Right cardiac atrium (tissue), 5 donors: ENCODE results near the gene TMEM201. TPM values are rescaled to one million over a fixed set of nuclear protein-coding genes. Genes with fewer than 3 reads are reported as not detected.
"Not testable (repeated sequence)": the region's sequence is repeated elsewhere in the genome, so short reads cannot be mapped to it uniquely, and the experiment has no call there.

ENCODE experiments used
- ATAC-seq, 2 donors: fragments of 200-7000 bp; cut with Tn5 transposase; one replicate each; pipeline versions ENCODE4 v1.8.0 to v1.9.1; 2020; ENCODE audit warnings: moderate library complexity in 2 of 2, mild to moderate bottlenecking in 1 of 2
- DNase-seq, 3 donors: peaks; one replicate each; pipeline ENCODE4 v3.0.0-alpha.2; 2020
- H3K27ac ChIP-seq: one replicate; pipeline ENCODE4 v1.5.1; 2013; ENCODE audit warnings: mild to moderate bottlenecking, low read length, control low read depth, moderate library complexity
- H3K27me3 ChIP-seq: one replicate; pipeline ENCODE4 v1.6.1; 2013; ENCODE audit not compliant: control insufficient read depth, insufficient read depth
- H3K4me1 ChIP-seq: one replicate; pipeline ENCODE4 v1.6.1; 2013; ENCODE audit warnings: low read length; ENCODE audit not compliant: control insufficient read depth, insufficient read depth
- H3K4me3 ChIP-seq: one replicate; pipeline ENCODE4 v1.5.1; 2013; ENCODE audit warnings: low read length, control low read depth
- H3K9me3 ChIP-seq: one replicate; pipeline ENCODE4 v1.6.1; 2013; ENCODE audit warnings: low read length; ENCODE audit not compliant: control insufficient read depth
- WGBS: extraction: QIAGEN DNeasy Blood & Tissue Kit; methylation state at CpG from one replicate; pipeline ENCODE4 v1.1.7; 2013; 5-methylcytosine and 5-hydroxymethylcytosine counted together
- intact Hi-C, 4 donors: fragments of 100-400 bp; cut with DNase I; formaldehyde crosslinking; loops; one replicate each; pipeline versions ENCODE4 v1.11.0 to v1.14.0; 2022 to 2023
- polyA plus RNA-seq: library from polyadenylated mRNA; stranded (reverse); fragments of 200-250 nt; gene quantifications from one replicate; pipeline ENCODE4 v1.2.3, GENCODE V29; 2013
- total RNA-seq, 4 donors: library from RNA; stranded (reverse); fragmentation: NEBNext Ultra II Directional; extraction: Animal tissue kit (Norgen Biotek cat#: 25700); gene quantifications; one replicate each; pipeline ENCODE4 v1.2.1, GENCODE V29; 2021
- donor health status: healthy with polysubstance abuse.
- donor health status: DM: no; HTN: yes; CAD: no.
- donor health status: DM: no; HTN: no; CAD: no.
- donor health status: DM: no; HTN: yes; CAD: no; lungs with severe emphysema.
- donor health status: DM: yes; HTN: yes; CAD: no.

Gene TMEM201
- total and polyA plus RNA-seq, 5 donors: 14.5 to 23.3 (median 21.0) TPM

DNA sequence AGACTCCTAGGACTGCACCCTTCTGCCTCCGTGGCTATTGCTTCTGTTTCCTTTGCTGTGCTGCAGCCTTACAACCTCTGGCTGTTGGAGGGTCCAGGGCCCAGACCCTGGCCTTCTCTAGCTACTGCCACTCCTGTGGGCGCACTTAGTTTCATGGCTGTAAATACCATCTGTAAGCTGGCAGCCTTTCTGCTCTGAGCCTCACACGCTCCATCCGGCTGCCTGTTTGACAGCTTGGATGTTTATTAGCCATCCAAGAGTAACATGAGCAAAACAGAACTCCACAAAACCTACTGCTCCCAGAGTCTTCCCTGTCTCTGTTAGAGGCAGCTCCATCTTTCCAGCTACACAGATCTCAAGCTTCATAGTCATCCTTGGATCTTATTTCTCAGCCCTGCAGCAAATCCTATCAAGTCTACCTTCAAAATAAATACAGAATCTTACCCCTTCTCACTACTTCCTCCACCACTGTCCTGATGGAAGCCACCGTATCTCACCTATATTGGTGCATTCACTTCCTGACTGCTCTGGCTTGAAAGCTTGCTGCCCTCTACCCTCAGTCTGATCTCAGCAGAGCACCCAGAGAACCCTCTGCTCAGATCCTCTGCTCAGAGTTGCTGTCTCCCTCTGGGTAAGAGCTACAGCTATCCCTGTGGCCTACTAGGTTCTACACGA lies 30.3 kb upstream of the TMEM201 start:
- Histone ChIP-seq H3K27me3 (no peaks in the 10 kb centered on the region), H3K4me3 (no peak overlapping the region), H3K9me3 (no peaks in the 10 kb centered on the region), H3K27ac (peak overlapping the region; percentile 57), H3K4me1 (peaks cover 1% of the 10 kb centered on the region)
- intact Hi-C loops: no loop called here
- DNase-seq (no peak), ATAC-seq (no peak)
- WGBS: 63% methylated on average over 6 of the region's 6 CpGs

DNA sequence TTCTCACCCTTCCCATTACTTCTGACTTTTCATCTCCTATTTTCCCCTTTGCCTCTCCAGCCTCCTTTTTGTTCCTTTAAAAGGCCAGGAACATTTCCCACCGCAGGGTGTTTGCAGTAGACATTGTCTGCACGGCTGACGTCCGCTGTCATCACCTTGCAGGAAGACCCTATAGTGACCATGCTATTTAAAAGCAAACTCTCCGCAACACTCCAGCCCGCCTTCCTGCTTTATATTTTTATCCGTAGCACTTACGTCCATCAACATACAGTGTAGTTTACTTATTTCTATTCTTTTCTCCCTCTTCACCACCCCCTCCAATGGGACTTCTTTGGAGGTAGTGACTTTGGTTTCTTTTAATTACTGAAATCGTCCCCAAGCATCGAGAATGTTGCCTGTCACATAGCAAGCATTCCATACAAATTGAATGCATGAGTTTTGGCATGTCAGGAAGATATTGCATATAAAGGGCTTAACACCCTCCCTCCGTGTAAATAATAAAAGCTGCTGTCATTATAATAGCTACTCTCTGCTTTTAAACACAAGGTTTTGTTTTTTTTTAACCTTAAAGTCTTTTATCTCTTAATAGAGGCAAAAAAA lies 29.7 kb upstream of the TMEM201 start:
- WGBS: 54% methylated on average over 11 of the region's 11 CpGs
- H3K4me3 ChIP-seq: no peak overlapping the region
- H3K27ac ChIP-seq: peak overlapping the region; percentile 57
- H3K27me3 ChIP-seq: no peaks in the 10 kb centered on the region
- ATAC-seq: no peak
- peaks cover 1% of the 10 kb centered on the region for H3K4me1 ChIP-seq
- DNase-seq: no peak
- intact Hi-C loops: no loop called here
- H3K9me3 ChIP-seq: no peaks in the 10 kb centered on the region

DNA sequence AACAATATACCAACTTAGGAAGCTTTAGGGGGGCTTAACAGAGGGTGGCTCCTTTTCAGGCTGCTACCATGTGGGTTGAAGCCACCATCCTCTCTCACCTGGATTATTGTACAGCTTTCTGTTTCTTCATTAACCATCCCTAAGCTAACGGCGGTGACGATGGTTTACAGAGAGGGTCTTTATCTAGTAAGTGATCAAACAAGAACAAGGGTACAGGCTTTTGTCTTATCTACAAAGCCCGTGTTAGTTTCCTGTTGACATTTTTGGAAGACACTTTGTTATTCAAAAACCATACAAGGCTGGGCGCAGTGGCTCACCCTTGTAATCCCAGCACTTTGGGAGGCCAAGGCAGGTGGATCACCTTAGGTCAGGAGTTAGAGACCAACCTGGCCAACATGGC lies 29.0 kb upstream of the TMEM201 start:
- Histone ChIP-seq H3K4me3 (no peak overlapping the region), H3K4me1 (peaks cover 1% of the 10 kb centered on the region), H3K27ac (no peak overlapping the region), H3K9me3 (no peaks in the 10 kb centered on the region), H3K27me3 (no peaks in the 10 kb centered on the region)
- intact Hi-C loops: no loop called here
- WGBS: 60% methylated on average over 5 of the region's 5 CpGs
- DNase-seq (no peak), ATAC-seq (no peak)

DNA sequence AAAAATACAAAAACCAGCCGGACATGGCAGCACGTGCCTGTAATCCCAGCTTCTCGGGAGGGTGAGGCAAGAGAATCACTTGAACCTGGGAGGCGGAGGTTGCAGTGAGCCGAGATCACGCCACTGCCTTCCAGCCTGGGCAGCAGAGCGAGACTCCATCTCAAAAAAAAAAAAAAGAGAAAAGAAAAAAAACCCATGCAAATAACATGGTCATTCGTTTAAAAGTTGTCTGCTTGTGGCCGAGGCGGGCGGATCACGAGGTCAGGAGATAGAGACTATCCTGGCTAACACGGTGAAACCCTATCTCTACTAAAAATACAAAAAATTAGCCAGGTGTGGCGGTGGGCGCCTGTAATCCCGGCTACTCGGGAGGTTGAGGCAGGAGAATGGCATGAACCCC lies 28.6 kb upstream of the TMEM201 start:
- DNase-seq, H3K27me3 ChIP-seq, H3K4me3 ChIP-seq, H3K27ac ChIP-seq, ATAC-seq, intact Hi-C loops, H3K4me1 ChIP-seq, H3K9me3 ChIP-seq: not testable (repeated sequence)
- WGBS: 89% methylated on average over 17 of the region's 17 CpGs

DNA sequence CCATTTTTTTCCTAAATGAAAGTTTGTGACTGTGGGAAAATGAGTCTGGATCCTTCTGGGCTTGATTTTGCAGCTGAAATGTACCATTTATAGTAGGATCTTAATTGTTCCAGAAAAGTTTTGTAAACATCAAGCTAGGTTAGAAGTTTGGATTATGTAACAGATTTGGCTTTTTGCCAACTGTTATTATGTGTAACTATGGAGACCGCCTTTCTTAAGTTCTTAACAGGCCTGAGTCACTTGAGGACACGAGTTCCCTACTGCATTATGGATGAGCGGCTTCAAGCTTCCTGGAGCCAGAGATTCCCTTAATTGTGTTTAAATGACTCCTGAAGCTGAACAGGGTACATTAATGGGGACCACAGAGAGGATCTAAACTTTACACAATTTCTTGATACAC lies 27.3 kb upstream of the TMEM201 start:
- no peaks in the 10 kb centered on the region for H3K9me3 ChIP-seq
- no peak for DNase-seq
- ATAC-seq: peak; percentile 86 to 87
- no peak overlapping the region for H3K4me3 ChIP-seq
- no peak overlapping the region for H3K27ac ChIP-seq
- WGBS: 14% methylated on average over 3 of the region's 3 CpGs
- peaks cover 1% of the 10 kb centered on the region for H3K4me1 ChIP-seq
- intact Hi-C loops: no loop called here
- no peaks in the 10 kb centered on the region for H3K27me3 ChIP-seq

DNA sequence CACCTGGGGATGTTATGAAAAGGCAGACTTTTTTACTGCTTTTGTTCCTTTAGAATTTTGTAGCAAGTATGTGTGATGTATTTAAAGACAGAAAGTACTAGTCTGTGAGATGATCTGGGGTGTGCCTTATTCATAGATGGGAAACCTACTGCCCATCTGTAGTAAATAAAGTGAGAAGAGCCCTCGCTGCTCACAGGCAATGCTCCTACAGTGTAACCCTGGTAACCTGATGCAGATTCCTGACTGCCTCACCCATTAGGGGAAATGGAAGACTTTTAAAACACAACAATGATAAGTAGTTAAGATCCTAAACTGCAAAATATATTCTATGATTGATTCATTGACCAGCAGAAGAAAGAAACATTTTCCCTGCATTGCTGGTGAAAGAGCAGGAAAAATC lies 19.4 kb upstream of the TMEM201 start:
- Histone ChIP-seq H3K4me1 (no peaks in the 10 kb centered on the region), H3K4me3 (no peak overlapping the region), H3K27me3 (no peaks in the 10 kb centered on the region), H3K27ac (no peak overlapping the region), H3K9me3 (no peaks in the 10 kb centered on the region)
- no peak for DNase-seq
- WGBS: 87% methylated on average over 1 of the region's 1 CpG
- ATAC-seq: no peak
- intact Hi-C loops: no loop called here

DNA sequence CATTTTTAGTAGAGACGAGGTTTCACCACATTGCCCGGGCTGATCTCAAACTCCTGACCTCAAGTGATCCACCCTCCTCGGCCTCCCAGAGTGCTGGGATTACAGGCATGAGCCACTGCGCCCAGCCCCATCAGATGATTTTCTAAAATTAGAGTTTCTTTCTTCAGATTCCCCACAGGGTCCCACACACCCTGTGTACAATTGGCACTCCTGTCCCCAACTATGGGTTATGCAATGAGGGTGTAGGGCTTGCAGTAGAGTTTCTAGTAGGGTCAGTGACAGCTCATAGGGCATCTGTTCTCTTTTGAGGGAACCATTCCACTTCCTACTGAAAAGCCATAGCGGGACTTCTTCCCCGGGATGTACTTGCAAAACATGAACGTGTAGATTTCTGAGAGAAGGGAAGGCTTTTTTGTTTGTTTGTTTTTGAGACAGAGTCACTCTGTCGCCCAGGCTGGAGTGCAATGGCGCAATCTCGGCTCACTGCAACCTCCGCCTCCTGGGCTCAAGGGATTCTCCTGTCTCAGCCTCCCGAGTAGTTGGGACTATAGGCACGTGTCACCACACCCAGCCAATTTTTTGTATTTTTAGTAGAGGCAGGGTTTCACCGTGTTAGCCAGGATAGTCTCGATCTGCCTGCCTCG lies 17.7 kb upstream of the TMEM201 start:
- not testable (repeated sequence) for ATAC-seq, H3K4me1 ChIP-seq, DNase-seq, H3K4me3 ChIP-seq, H3K27ac ChIP-seq, H3K9me3 ChIP-seq, H3K27me3 ChIP-seq
- WGBS: 80% methylated on average over 16 of the region's 16 CpGs
- intact Hi-C loops: loop anchor here in 1 of 4 donors (5.0 kb wide), 1 partner anchor 74 kb away; no protein-coding TSS in a partner anchor

DNA sequence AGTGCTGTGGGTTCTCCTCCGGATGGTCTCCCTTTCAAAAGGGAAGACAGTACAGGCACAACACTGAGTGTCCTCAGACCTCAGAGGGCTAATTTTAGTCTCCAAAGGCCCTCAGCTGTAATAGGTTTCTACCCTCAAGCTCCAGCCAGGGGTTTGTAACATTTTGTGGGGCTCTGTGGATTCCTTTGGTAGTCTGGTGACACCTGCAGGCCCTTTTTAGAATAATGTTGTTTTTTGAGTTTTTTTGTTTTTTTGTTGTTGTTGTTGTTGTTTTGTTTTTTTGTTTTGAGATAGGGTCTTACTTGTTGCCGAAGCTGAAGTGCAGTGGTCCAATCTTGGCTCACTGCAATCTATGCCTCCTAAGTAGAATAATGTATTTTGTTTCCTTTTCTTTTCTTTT lies 15.0 kb upstream of the TMEM201 start:
- H3K27ac ChIP-seq: no peak overlapping the region
- no peaks in the 10 kb centered on the region for H3K4me1 ChIP-seq
- no peaks in the 10 kb centered on the region for H3K9me3 ChIP-seq
- peak; percentile 30 to 49 for ATAC-seq
- intact Hi-C loops: loop anchor here in 3 of 4 donors (2.0 to 5.0 kb wide), 2 partner anchors 76 to 79 kb away; no protein-coding TSS in a partner anchor
- DNase-seq: no peak
- H3K4me3 ChIP-seq: no peak overlapping the region
- H3K27me3 ChIP-seq: no peaks in the 10 kb centered on the region
- 61% methylated on average over 2 of the region's 2 CpGs for WGBS

DNA sequence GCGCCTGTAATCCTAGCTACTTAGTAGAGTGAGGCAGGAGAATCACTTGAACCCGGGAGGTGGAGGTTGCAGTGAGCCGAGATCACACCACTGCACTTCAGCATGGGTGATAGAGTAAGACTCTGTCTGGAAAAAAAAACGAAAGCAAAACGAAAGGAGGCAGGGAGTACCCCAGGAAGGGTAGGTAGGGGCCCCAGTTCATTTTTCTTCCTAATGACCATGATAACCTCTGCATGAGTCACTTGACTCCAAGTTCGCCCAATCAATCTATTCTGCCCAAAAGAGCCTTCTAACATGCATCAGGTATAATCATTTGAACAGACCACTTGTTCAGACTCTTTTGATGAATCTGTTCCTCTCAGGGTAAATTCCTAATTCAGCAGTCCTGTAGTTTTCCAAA lies 13.2 kb upstream of the TMEM201 start:
- Histone ChIP-seq H3K9me3 (no peaks in the 10 kb centered on the region), H3K4me1 (no peaks in the 10 kb centered on the region), H3K27me3 (no peaks in the 10 kb centered on the region), H3K4me3 (no peak overlapping the region), H3K27ac (no peak overlapping the region)
- ATAC-seq (no peak), DNase-seq (no peak)
- WGBS: 85% methylated on average over 6 of the region's 6 CpGs
- intact Hi-C loops: loop anchor here in 1 of 4 donors (5.0 kb wide), 1 partner anchor 83 kb away; no protein-coding TSS in a partner anchor

DNA sequence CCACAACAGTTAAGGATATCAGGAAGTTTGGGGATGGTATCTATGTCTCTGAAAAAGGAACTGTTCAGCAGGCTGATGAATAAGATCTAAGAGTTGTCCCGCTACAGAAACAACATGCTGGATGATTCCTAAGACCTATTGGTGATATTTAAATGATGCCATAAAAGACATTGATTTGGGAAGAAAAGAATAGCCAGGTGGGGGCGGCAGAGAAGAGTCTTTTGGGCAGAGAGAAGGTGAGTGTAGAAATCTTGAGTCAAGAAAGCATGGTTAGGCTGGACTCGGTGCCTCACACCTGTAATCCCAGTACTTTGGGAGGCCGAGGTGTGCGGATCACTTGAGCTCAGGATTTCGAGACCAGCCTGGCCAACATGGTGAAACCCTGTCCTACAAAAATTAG lies 11.8 kb upstream of the TMEM201 start:
- no peak for ATAC-seq
- Histone ChIP-seq H3K4me3 (no peak overlapping the region), H3K4me1 (no peaks in the 10 kb centered on the region), H3K9me3 (no peaks in the 10 kb centered on the region), H3K27ac (no peak overlapping the region), H3K27me3 (no peaks in the 10 kb centered on the region)
- intact Hi-C loops: loop anchor here in 1 of 4 donors (5.0 kb wide), 1 partner anchor 85 kb away; no protein-coding TSS in a partner anchor
- 95% methylated on average over 6 of the region's 6 CpGs for WGBS
- no peak for DNase-seq

DNA sequence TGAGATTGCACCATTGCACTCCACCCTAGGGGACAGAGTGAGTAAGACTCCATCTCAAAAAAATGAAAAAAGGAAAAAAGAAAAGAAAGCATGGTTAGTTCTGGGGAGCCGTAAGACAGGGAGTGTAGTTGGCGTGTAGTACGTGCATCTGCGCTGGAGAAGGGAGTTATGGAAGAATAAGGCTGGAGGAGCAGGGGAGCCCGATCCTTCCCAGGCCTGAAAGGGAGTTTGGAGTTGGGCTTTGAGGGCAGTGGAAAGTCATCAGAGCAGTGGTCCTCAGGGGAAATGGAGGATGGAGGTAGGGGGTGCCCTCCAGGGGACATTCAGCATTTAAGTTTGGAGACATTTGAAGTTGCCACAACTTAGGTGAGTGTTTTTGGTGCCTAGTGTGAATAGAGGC lies 11.3 kb upstream of the TMEM201 start:
- Histone ChIP-seq H3K9me3 (no peaks in the 10 kb centered on the region), H3K4me3 (no peak overlapping the region), H3K27me3 (no peaks in the 10 kb centered on the region), H3K27ac (no peak overlapping the region), H3K4me1 (no peaks in the 10 kb centered on the region)
- intact Hi-C loops: loop anchor here in 1 of 4 donors (5.0 kb wide), 1 partner anchor 85 kb away; no protein-coding TSS in a partner anchor
- no peak for ATAC-seq
- no peak for DNase-seq
- 89% methylated on average over 5 of the region's 5 CpGs for WGBS
